Smooth muscle cell (in vitro differentiated cells): ENCODE data around the gene BCL11A. TPM values are rescaled to one million over a fixed set of nuclear protein-coding genes. Genes with fewer than 3 reads are reported as not detected.

ENCODE experiments used
- DNase-seq: peaks from one replicate; lab custom pipeline; 2025; ENCODE audit not compliant: unreplicated experiment; lab: John Stamatoyannopoulos, UW
- H2AFZ ChIP-seq: fragments of 200-600 bp; sonication (generic); 2 replicates; pipeline ENCODE4 v1.6.0; 2016; ENCODE audit warnings: antibody characterized with exemption, low read depth, mild to moderate bottlenecking
- H3F3A ChIP-seq: fragments of 200-600 bp; sonication (generic); 2 replicates; pipeline ENCODE4 v1.6.0; 2017; ENCODE audit warnings: antibody characterized with exemption, low read depth
- H3K27ac ChIP-seq: fragments of 200-600 bp; sonication (generic); 2 replicates; pipeline ENCODE4 v1.5.1; 2016; ENCODE audit warnings: low read depth, mild to moderate bottlenecking
- H3K27me3 ChIP-seq: fragments of 200-600 bp; sonication (generic); 2 replicates; pipeline ENCODE4 v1.6.1; 2016; ENCODE audit warnings: low read depth, mild to moderate bottlenecking
- H3K36me3 ChIP-seq: fragments of 200-600 bp; sonication (generic); 2 replicates; pipeline ENCODE4 v1.5.1; 2016; ENCODE audit warnings: low read depth
- H3K4me1 ChIP-seq: fragments of 200-600 bp; sonication (generic); 2 replicates; pipeline ENCODE4 v1.5.1; 2016; ENCODE audit warnings: low read depth
- H3K4me2 ChIP-seq: fragments of 200-600 bp; sonication (generic); 2 replicates; pipeline ENCODE4 v1.6.0; 2016; ENCODE audit warnings: mild to moderate bottlenecking
- H3K4me3 ChIP-seq: fragments of 200-600 bp; sonication (generic); 2 replicates; pipeline ENCODE4 v1.5.1; 2016; ENCODE audit warnings: mild to moderate bottlenecking
- H3K79me2 ChIP-seq: fragments of 200-600 bp; sonication (generic); 2 replicates; pipeline ENCODE4 v1.6.0; 2016; ENCODE audit warnings: low read depth, mild to moderate bottlenecking
- H3K9ac ChIP-seq: fragments of 200-600 bp; sonication (generic); 2 replicates; pipeline ENCODE4 v1.6.0; 2016; ENCODE audit warnings: low read depth
- H3K9me3 ChIP-seq: fragments of 200-600 bp; sonication (generic); replicated peaks from 2 replicates; pipeline ENCODE4 v1.5.1; 2016; ENCODE audit warnings: low read depth
- H4K20me1 ChIP-seq: fragments of 200-600 bp; sonication (generic); 2 replicates; pipeline ENCODE4 v1.6.0; 2016; ENCODE audit warnings: low read depth
- CTCF ChIP-seq: fragments of 200-600 bp; sonication (generic); IDR thresholded peaks from 2 replicates; pipeline ENCODE4 v1.5.1; 2017; ENCODE audit warnings: borderline replicate concordance, mild to moderate bottlenecking, antibody characterized with exemption; ENCODE audit not compliant: insufficient read depth, poor library complexity, severe bottlenecking
- WGBS: methylation state at CpG from one replicate; pipeline ENCODE4 v1.1.7; 2016; ENCODE audit warnings: low lambda C conversion rate; 5-methylcytosine and 5-hydroxymethylcytosine counted together
- polyA plus RNA-seq: library from polyadenylated mRNA; unstranded; fragments of >200 nt; fragmentation: Nextera tagmentation; extraction: Ambion mirVana; gene quantifications from 2 replicates; pipeline ENCODE4 v1.2.1, GENCODE V29; 2016
- total RNA-seq: library from RNA; depleted of rRNA; stranded (reverse); fragments of >200 nt; gene quantifications from 2 replicates; pipeline ENCODE4 v1.2.3, GENCODE V29; 2014

BCL11A gene
- total and polyA plus RNA-seq, 2 experiments from 2014 or later: 15.8 to 20.0 TPM

DNA sequence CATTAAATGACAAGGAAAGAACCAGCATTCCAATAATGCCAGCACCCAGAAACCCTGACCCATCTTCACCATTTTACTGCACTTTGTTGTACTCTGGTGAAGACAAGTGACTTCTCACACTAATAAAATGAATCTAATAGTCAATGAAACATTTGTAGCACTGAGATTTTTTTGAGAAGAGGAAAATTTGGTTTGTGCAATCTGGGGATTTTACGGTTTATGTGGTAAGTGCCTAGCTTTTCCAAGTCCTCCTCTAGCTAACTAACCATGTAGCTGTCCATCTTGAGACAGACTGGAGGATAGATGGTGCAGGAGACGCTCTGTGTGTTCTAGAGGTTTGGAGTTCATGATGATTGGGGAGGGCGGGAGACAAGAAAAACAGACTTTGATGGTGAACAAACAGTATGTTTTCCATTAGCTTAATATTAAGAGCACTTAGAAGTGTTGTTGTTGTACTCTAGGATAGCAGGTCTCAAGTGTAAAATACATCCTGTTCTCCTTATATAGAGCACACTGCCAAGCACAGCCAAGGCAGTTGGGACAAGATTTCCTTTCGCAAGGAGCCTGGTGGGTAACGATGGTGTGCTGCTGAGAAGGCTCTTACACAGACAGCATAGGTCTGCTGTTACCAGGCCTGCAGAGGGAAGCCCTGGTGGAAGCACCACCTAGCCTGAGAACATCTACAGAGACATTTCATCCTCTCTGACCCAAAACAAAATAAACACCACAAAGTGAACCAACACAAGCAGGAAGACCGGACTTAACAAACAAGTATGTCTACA is 83.7 kb downstream of the BCL11A start:
- H3F3A ChIP-seq: peaks cover 12% of the 10 kb centered on the region
- no peak overlapping the region for H3K27ac ChIP-seq
- no peak for DNase-seq
- no peak for TF ChIP-seq CTCF
- no peaks in the 10 kb centered on the region for H3K27me3 ChIP-seq
- H2AFZ ChIP-seq: no peak overlapping the region
- H3K9ac ChIP-seq: no peak overlapping the region
- no peaks in the 10 kb centered on the region for H3K36me3 ChIP-seq
- WGBS: 90% methylated on average over 6 of the region's 6 CpGs
- no peaks in the 10 kb centered on the region for H3K9me3 ChIP-seq
- no peak overlapping the region for H3K4me3 ChIP-seq
- H3K4me1 ChIP-seq: peaks cover 10% of the 10 kb centered on the region
- H3K4me2 ChIP-seq: no peak overlapping the region
- H3K79me2 ChIP-seq: peaks cover 43% of the 10 kb centered on the region
- H4K20me1 ChIP-seq: peaks cover 30% of the 10 kb centered on the region

DNA sequence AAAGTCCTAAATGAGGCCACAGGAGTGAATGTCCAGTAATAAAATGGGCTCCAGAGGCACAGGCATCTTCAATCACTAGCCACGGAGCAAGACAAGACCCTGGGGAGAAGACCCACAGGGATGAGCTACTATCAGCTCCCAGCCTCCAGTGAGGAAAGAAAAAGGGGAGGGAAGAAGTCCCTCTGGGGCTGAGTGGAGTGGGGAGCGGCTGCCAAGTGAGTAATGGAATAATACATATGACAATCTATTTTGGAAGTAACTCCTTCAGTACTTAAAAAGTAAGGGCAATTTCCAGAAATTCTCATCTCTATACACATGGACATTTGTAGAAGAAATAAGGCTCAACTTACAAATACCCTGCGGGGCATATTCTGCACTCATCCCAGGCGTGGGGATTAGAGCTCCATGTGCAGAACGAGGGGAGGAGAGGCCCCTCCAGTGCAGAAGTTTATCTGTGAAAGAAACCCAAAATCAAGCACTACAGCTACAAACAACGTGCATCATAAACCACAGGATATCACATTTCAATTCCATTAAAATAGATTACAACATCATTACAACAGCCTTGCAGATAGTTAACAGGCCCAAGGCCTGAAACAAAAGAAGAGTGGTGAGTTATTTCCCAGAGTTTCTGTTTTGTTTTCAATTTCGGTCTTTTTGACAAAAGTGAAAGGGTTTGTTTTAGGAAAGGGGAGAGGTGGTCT is 84.9 kb downstream of the BCL11A start:
- H3K4me1 ChIP-seq: peaks cover 2% of the 10 kb centered on the region
- H3K4me2 ChIP-seq: no peak overlapping the region
- H3K27ac ChIP-seq: peak overlapping the region; percentile 17
- H4K20me1 ChIP-seq: peaks cover 18% of the 10 kb centered on the region
- H3K36me3 ChIP-seq: no peaks in the 10 kb centered on the region
- H3F3A ChIP-seq: peaks cover 12% of the 10 kb centered on the region
- no peaks in the 10 kb centered on the region for H3K9me3 ChIP-seq
- no peak overlapping the region for H3K9ac ChIP-seq
- no peak overlapping the region for H3K4me3 ChIP-seq
- no peak for DNase-seq
- TF ChIP-seq CTCF: no peak
- H3K27me3 ChIP-seq: no peaks in the 10 kb centered on the region
- peaks cover 31% of the 10 kb centered on the region for H3K79me2 ChIP-seq
- H2AFZ ChIP-seq: no peak overlapping the region
- 56% methylated on average over 7 of the region's 7 CpGs for WGBS

DNA sequence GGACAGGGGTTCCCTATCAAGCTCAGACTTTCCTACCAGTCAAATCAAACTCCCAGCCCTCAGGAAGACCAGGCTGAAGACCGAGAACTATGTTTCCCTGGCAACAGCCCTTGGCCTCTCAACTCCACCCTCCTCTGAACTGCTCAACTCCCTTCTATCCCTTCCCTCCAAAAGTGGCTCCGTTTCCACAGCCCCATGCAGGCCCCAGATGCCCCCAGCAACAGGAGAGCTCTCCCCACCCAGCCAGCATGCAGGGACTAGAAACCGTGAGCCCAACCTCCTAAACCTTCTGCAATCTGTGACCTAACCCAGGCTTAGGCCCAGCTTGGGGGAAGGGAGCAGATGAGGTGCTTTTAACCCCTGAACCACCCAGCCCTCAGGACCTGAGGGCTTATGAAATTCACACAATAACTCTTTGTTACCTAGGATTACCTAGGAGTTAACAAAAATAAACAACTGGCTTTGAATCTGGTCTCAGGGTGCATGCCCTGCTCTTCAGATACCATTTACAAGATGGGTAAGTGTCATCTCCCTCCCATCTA is 87.2 kb downstream of the BCL11A start:
- Histone ChIP-seq H3K79me2 (peaks cover 19% of the 10 kb centered on the region), H3F3A (peaks cover 12% of the 10 kb centered on the region), H4K20me1 (peaks cover 14% of the 10 kb centered on the region), H3K9me3 (no peaks in the 10 kb centered on the region), H3K27me3 (no peaks in the 10 kb centered on the region), H2AFZ (no peak overlapping the region), H3K4me2 (no peak overlapping the region), H3K36me3 (no peaks in the 10 kb centered on the region), H3K9ac (no peak overlapping the region), H3K4me3 (no peak overlapping the region), H3K4me1 (peaks cover 8% of the 10 kb centered on the region), H3K27ac (no peak overlapping the region)
- 72% methylated on average over 3 of the region's 3 CpGs for WGBS
- no peak for TF ChIP-seq CTCF
- no peak for DNase-seq
